ENCODE data around the gene KIF18A. TPM values are rescaled to one million over a fixed set of nuclear protein-coding genes. Genes with fewer than 3 reads are reported as not detected.

Gene KIF18A
- total RNA-seq, 2 experiments from 2014 or later: 26.0 to 26.7 TPM

DNA sequence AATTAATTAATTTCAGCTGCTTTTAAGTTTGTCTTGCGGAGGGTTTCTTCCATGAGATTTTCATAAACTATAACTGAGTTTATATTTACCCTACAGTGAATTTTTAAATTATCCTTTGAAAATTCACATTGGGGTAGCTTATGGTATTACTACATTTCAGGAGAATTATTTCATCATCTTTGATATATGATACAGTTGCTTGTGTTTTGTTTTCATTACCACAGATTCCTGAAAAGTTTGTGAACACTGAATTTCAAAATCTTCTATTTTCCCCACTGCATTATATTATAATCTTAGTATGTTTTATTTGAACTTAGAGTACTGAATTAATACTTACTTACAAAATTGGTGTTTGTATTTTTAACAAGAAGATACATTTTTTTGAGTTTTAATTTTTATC, 24.6 kb upstream of the KIF18A start:
- Mint-ChIP-seq H3K9me3 (peaks cover 18% of the 10 kb centered on the region), H3K4me3 (no peak overlapping the region), H3K27me3 (no peaks in the 10 kb centered on the region), H3K4me1 (no peaks in the 10 kb centered on the region), H3K27ac (no peak overlapping the region), H3K36me3 (ENCODE audit: low read depth) (peaks cover 23% of the 10 kb centered on the region)
- DNase-seq: no peak
- CTCF ChIA-PET: no interaction called here
- POLR2A ChIA-PET: no interaction called here

DNA sequence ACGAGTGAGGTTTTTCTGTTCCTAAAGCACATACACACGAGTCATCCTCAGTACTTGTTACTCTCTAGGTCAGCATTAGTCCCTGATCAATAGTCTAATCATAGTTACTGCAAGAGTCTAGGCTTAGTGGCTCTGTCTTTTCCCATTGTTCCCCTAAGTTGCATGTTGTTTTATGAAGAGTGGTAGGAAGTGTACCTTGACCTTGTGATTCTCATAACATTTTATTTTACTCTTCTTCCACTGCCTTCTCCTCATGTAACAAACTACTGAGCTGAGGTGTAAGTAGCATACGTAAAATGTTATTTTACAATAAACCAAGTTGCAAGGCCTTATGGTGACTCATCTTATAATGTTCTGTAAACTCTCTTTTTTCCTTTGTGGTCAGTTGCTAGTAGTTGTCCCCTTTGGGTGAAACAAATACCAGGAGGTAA, 15.2 kb upstream of the KIF18A start:
- ChIA-PET POLR2A (no interaction called here), CTCF (interaction anchor here (1.0 kb wide), 1 partner anchor 15 kb away, joined by 3 read pairs; the partner anchor contains the start of genes KIF18A and METTL15)

DNA sequence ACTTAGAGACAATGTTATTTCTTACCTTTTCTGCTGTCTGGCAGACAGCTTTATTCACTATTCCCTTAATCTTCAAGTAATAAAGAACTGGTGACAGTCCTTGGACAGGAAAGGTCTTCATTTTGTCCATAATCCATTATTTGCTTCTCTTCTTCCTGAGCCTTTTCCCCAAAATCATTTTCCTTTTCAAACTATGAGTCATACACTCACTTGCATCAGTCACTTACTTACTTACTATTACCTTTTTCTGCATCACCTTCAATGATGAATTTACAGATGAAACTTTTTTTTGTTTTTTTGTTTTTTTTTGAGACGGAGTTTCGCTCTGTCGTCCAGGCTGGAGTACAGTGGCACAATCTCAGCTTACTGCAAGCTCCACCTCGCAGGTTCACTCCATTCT, 9.8 kb upstream of the KIF18A start:
- no peak for DNase-seq
- Mint-ChIP-seq H3K27me3 (no peaks in the 10 kb centered on the region), H3K4me3 (no peak overlapping the region), H3K36me3 (ENCODE audit: low read depth) (peaks cover 6% of the 10 kb centered on the region), H3K27ac (no peak overlapping the region), H3K9me3 (no peaks in the 10 kb centered on the region), H3K4me1 (peaks cover 3% of the 10 kb centered on the region)
- ChIA-PET POLR2A (no interaction called here), CTCF (no interaction called here)

More for the DNA sequence above, 15.2 kb upstream of the KIF18A start:
- no peak overlapping the region for H3K4me3 Mint-ChIP-seq
- peaks cover 13% of the 10 kb centered on the region for H3K36me3 Mint-ChIP-seq (ENCODE audit: low read depth)
- no peak overlapping the region for H3K27ac Mint-ChIP-seq
- H3K4me1 Mint-ChIP-seq: peaks cover 5% of the 10 kb centered on the region
- no peak for DNase-seq
- H3K27me3 Mint-ChIP-seq: no peaks in the 10 kb centered on the region
- H3K9me3 Mint-ChIP-seq: no peaks in the 10 kb centered on the region

DNA sequence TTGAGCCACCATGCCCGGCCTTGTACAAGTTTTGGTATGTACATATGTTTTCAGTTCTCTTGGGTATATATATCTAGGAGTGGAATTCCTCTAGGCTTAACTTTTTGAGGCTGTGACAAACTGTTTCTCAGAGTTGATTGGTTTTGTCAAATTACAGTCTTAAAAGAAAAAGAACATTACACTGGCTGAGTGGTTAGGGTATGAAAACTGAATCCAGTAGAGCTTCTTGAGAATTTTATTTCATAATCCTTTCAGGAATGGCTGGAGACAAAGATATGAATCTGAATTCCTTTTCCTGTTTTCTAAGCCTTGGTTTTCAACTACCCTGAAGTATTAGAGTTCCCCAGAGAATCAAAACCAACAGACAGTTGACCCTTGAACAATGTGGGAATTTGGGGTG, 6.8 kb upstream of the KIF18A start:
- Mint-ChIP-seq H3K4me1 (peaks cover 24% of the 10 kb centered on the region), H3K9me3 (no peaks in the 10 kb centered on the region), H3K27me3 (no peaks in the 10 kb centered on the region), H3K27ac (no peak overlapping the region), H3K4me3 (no peak overlapping the region), H3K36me3 (ENCODE audit: low read depth) (peaks cover 17% of the 10 kb centered on the region)
- DNase-seq: no peak
- ChIA-PET POLR2A (no interaction called here), CTCF (no interaction called here)

DNA sequence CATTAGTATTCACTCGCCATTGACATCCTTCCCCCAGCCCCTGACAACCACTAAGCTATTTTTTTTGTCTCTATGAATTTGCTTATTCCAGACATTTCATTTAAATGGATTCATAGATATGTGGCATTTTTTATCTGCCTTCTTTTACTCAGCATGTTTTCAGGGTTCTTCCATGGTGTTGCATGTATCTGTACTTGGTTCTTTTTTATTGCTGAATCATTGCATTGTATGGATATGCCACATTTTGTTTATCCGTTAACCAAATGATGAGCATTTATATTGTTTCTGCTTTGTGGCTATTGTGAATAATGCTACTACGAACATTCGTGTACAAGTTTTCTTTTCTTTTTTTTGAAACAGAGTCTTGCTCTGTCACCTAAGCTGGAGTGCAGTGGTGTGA, 6.2 kb upstream of the KIF18A start:
- no peak overlapping the region for H3K4me3 Mint-ChIP-seq
- peaks cover 17% of the 10 kb centered on the region for H3K36me3 Mint-ChIP-seq (ENCODE audit: low read depth)
- CTCF ChIA-PET: no interaction called here
- peaks cover 30% of the 10 kb centered on the region for H3K4me1 Mint-ChIP-seq
- H3K27me3 Mint-ChIP-seq: no peaks in the 10 kb centered on the region
- H3K9me3 Mint-ChIP-seq: no peaks in the 10 kb centered on the region
- no peak overlapping the region for H3K27ac Mint-ChIP-seq
- POLR2A ChIA-PET: no interaction called here
- DNase-seq: no peak

DNA sequence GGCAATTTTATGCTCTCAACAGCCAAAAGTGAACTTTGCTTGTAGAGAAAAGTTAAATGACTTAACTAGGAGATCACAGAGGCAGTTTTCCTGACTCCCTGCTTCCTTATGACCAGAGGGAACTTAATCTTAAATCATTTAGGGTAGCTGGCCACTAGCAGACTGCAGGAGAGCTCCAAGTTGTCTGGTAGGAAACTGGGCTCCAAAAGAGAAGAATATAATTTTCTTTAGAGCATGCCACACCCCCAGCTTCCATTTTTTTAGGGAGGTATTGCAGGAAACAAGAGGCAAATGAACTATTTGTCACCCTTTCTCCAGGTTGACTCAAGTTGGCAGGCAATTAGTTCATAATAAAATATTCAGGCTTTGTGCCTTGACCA, 2.9 kb upstream of the KIF18A start:
- peak overlapping the region; percentile 98 for H3K4me3 Mint-ChIP-seq
- peaks cover 46% of the 10 kb centered on the region for H3K4me1 Mint-ChIP-seq
- no peaks in the 10 kb centered on the region for H3K9me3 Mint-ChIP-seq
- DNase-seq: no peak
- H3K27ac Mint-ChIP-seq: peak overlapping the region; percentile 80
- ChIA-PET CTCF (no interaction called here), POLR2A (interaction anchor here (1.2 to 1.7 kb wide), 2 partner anchors 9 to 31 kb away, joined by 3 to 4 read pairs; no protein-coding TSS in a partner anchor)
- H3K27me3 Mint-ChIP-seq: no peaks in the 10 kb centered on the region
- H3K36me3 Mint-ChIP-seq (ENCODE audit: low read depth): peaks cover 30% of the 10 kb centered on the region

DNA sequence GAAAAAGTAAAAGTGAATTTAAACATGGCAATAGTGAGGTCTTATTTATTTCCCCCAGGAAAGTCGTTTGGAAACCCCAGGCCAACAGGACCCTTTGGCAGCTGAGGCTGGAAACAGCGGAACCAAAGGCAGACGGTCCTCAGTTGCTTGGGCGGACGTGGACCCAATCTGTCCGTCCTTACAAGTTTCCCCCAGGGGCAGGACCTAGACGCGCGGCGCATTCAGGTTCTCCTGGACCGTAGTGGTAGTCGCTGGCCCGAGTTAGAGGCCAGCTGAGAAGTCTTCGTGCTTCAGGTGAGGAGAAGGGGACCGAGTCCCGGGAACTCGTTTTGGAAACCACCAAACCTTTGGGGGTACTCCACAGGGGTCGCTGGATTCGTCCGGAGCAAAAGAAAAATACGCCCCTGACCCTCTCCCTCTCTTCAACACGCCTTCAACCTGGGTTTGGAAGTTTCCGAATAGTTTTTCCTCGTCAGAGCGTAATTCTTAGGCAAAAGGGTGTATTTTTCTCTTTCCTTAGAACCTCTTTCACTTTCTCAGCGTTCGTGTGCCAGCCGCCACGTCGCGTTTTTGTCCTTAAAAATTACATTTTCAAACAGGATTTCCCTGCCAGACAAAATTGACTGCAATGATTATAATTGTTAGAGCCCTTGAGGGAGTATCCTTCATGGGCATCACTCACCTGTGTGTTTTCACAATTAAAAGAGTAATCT, 2.3 kb upstream of the KIF18A start:
- peaks cover 32% of the 10 kb centered on the region for H3K36me3 Mint-ChIP-seq (ENCODE audit: low read depth)
- peak; percentile 62 for DNase-seq
- CTCF ChIA-PET: no interaction called here
- H3K4me3 Mint-ChIP-seq: peak overlapping the region; percentile 98
- H3K4me1 Mint-ChIP-seq: peaks cover 51% of the 10 kb centered on the region
- H3K9me3 Mint-ChIP-seq: no peaks in the 10 kb centered on the region
- H3K27me3 Mint-ChIP-seq: no peaks in the 10 kb centered on the region
- POLR2A ChIA-PET: interaction anchor here (1.7 kb wide), 1 partner anchor 10 kb away, joined by 4 read pairs; no protein-coding TSS in a partner anchor
- peak overlapping the region; percentile 80 for H3K27ac Mint-ChIP-seq

DNA sequence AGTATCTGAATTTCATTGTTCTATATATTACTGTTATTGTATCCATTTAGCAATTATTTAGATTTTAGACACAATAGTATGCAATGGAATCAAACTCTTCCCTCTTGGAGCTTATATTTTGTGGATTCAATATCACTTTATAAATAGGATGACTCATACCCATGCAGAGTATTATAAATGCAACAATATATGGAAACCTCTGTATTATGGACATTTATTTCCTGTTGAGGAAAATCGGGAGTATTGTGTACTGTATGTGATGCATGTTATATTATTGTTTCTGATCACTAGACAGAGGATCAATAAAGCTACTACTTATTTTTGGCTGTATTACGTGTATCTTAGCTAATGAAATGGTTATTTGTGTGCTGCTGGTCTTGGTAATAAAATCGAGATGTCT, 1.0 kb upstream of the KIF18A start:
- DNase-seq: no peak
- Mint-ChIP-seq H3K36me3 (ENCODE audit: low read depth) (peaks cover 30% of the 10 kb centered on the region), H3K4me3 (peak overlapping the region; percentile 98), H3K27me3 (no peaks in the 10 kb centered on the region), H3K4me1 (peaks cover 59% of the 10 kb centered on the region), H3K27ac (peak overlapping the region; percentile 80), H3K9me3 (no peaks in the 10 kb centered on the region)
- POLR2A ChIA-PET: interaction anchor here (2.6 kb wide), 1 partner anchor 12 kb away, joined by 14 read pairs; no protein-coding TSS in a partner anchor
- CTCF ChIA-PET: no interaction called here

DNA sequence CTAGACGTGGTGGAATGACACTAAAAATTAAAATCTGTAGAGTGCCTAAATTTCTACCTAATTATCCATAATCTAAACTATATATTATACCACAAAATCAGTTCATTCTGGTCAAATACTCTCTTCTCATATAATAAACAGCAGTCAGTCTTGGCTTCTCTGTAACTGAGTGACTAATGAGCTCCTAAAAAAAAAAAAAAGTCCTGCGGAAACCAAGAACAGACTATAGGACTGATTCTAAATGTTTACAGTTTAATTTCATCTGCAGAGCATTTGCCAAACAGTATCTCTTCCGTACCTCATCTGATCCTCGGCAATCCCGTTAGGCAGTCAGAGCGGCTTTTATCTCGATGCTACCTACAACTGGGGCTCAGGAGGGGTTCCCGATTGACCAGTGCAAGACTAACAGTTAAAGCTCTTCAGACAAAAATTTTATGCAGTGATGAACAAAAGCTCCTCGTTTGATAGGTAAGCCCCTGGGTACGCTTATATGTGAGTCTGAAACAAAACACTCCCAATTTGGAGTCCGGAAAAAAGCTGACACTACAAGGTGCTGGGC, 686 bp downstream of the KIF18A start:
- Mint-ChIP-seq H3K9me3 (no peaks in the 10 kb centered on the region), H3K4me1 (peaks cover 62% of the 10 kb centered on the region), H3K27ac (peak overlapping the region; percentile 98), H3K27me3 (no peaks in the 10 kb centered on the region), H3K36me3 (ENCODE audit: low read depth) (peaks cover 29% of the 10 kb centered on the region), H3K4me3 (peak overlapping the region; percentile 98)
- POLR2A ChIA-PET: interaction anchor here (1.0 to 2.6 kb wide), 12 partner anchors 10 to 602 kb away, joined by 3 to 14 read pairs (median 4); no protein-coding TSS in a partner anchor
- CTCF ChIA-PET: interaction anchor here (0.6 kb wide), 1 partner anchor 31 kb away, joined by 3 read pairs; no protein-coding TSS in a partner anchor
- DNase-seq: peak; percentile 23

DNA sequence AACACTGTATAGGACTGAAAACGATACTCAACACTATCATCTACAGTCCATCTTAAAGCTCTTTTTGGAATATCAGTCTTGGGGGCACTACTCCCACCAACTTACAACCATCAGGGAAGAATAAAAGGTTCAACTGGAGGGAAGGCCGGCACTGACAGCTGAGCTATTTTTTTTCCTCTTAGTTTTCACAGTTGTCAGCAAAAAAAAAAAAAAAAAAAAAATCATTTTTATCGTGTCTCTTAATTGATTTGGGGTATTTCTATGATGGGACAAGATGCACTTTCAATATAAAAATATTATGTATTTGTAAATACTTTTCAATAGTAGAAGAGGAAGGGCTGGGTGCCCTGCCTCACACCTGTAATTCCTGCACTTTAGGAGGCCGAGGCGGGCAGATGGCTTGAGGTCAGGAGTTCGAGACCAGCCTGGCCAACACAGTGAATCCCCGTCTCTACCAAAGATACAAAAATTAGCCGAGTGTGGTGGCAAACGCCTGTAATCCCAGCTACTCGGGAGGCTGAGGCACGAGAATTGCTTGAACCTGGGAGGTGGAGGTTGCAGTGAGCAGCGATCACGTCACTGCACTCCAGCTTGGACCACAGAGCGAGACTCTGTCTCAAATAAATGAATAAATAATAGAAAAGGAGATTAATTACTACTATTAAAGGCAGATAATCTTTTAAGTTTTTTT, 1.5 kb downstream of the KIF18A start:
- peaks cover 27% of the 10 kb centered on the region for H3K36me3 Mint-ChIP-seq (ENCODE audit: low read depth)
- DNase-seq: no peak
- H3K27me3 Mint-ChIP-seq: no peaks in the 10 kb centered on the region
- ChIA-PET CTCF (interaction anchor here (0.7 kb wide), 1 partner anchor 304 kb away, joined by 3 read pairs; no protein-coding TSS in a partner anchor), POLR2A (interaction anchor here (0.6 to 2.6 kb wide), 6 partner anchors 9 to 133 kb away, joined by 3 to 14 read pairs (median 5); no protein-coding TSS in a partner anchor)
- peaks cover 56% of the 10 kb centered on the region for H3K4me1 Mint-ChIP-seq
- no peaks in the 10 kb centered on the region for H3K9me3 Mint-ChIP-seq
- peak overlapping the region; percentile 98 for H3K4me3 Mint-ChIP-seq
- H3K27ac Mint-ChIP-seq: peak overlapping the region; percentile 77

DNA sequence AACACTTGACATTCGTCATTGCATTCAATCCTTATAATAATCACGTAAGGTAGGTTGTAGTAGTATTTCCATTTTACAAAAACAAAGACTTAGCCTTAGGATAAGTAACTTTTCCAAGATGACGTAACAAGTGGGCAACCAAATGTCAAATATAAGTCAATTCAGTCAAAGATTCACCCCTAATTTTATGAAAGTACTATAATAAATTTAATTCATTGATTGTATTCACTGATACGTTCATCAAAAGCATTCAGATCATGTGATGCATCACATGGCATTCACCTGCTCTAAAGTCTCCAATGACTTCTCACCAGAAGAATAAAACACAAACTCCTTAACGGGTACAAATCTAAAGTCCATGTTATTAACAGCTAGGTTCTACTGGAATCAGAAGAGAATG, 2.1 kb downstream of the KIF18A start:
- Mint-ChIP-seq H3K4me3 (peak overlapping the region; percentile 98), H3K27ac (peak overlapping the region; percentile 77), H3K9me3 (no peaks in the 10 kb centered on the region), H3K36me3 (ENCODE audit: low read depth) (peaks cover 27% of the 10 kb centered on the region), H3K4me1 (peaks cover 50% of the 10 kb centered on the region), H3K27me3 (no peaks in the 10 kb centered on the region)
- DNase-seq: no peak
- ChIA-PET CTCF (interaction anchor here (0.7 kb wide), 1 partner anchor 303 kb away, joined by 3 read pairs; no protein-coding TSS in a partner anchor), POLR2A (interaction anchor here (0.6 kb wide), 1 partner anchor 133 kb away, joined by 3 read pairs; no protein-coding TSS in a partner anchor)

DNA sequence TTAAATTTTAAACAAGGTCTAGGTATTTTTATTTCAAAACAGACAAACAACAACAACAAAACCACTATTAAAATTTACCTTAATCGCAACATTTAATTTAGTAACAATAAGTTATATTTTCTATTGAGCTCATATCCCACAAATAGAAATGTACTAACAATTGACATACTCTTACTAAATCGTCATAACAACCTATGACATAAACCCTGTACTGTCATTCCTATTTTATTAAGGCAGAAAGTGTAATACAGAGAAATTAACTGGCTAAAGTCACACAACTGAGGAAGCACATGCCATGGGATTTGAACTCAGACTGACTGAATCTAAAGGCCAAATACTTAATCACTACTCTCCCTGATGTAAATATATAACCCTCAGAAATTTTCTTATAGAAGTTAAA, 3.0 kb downstream of the KIF18A start:
- H3K36me3 Mint-ChIP-seq (ENCODE audit: low read depth): peaks cover 26% of the 10 kb centered on the region
- H3K4me1 Mint-ChIP-seq: peaks cover 45% of the 10 kb centered on the region
- H3K4me3 Mint-ChIP-seq: no peak overlapping the region
- ChIA-PET CTCF (no interaction called here), POLR2A (no interaction called here)
- H3K9me3 Mint-ChIP-seq: no peaks in the 10 kb centered on the region
- H3K27ac Mint-ChIP-seq: no peak overlapping the region
- no peaks in the 10 kb centered on the region for H3K27me3 Mint-ChIP-seq
- DNase-seq: no peak

DNA sequence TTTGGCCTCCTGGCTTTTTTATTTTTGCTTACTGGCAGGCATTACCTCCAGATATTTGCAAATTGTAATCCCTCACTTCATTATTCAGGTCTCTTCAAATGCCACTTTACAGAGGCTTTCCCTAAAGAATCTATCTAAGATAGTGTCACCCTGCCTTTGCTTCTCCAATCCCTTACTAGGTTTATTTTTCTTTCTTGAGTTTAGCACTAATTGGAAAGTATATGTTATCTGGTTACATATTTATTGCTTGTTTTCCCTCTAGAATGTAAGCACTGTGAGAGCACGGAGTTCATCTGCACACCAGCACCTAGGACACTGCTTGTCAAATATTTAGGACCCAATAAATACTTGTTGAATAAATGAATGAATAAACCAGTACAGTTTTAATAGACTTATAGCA, 3.5 kb downstream of the KIF18A start:
- peaks cover 26% of the 10 kb centered on the region for H3K36me3 Mint-ChIP-seq (ENCODE audit: low read depth)
- no peak overlapping the region for H3K4me3 Mint-ChIP-seq
- ChIA-PET POLR2A (no interaction called here), CTCF (no interaction called here)
- no peaks in the 10 kb centered on the region for H3K9me3 Mint-ChIP-seq
- no peaks in the 10 kb centered on the region for H3K27me3 Mint-ChIP-seq
- H3K27ac Mint-ChIP-seq: no peak overlapping the region
- peaks cover 44% of the 10 kb centered on the region for H3K4me1 Mint-ChIP-seq
- no peak for DNase-seq

Measured in activated CD4-positive, alpha-beta memory T cell treated with anti-CD3 and anti-CD28 coated beads, Interleukin-2, amount 10 ng/mL, durations not matched to agents 7 days and 5 days (primary cell).